GM18498 (cell line): ENCODE measurements around the gene UBE3C.
"Not testable (repeated sequence)": the region's sequence is repeated elsewhere in the genome, so short reads cannot be mapped to it uniquely, and the experiment has no call there.

Source experiments
- ATAC-seq: cut with Tn5 transposase; IDR thresholded peaks from one replicate; pipeline ENCODE4 v1.9.1; 2021; ENCODE audit warnings: mild to moderate bottlenecking, moderate library complexity; ENCODE audit not compliant: unreplicated experiment

The UBE3C gene

DNA sequence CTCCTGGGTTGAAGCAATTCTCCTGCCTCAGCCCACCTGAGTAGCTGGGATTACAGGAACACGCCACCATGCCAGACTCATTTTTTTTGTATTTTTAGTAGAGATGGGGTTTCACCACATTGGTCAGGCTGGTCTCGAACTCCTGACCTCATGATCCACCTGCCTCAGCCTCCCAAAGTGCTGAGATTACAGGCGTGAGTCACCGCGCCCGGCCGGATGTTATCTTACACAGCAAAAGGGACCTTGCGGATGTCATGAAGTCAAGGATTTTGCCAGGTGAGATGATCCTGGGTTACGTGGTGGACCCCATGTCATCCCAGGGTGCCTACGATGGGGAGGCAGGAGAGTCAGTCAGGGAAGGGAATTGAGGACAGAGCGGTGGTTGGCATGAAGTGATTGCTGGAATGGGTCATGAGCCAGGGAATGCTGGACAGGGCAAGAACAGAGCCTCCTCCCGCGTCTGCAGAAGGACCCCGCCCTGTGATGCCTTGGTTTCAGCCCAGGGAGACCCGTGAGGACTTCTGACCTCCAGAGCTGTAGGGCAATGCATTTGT lies 8.7 kb upstream of the UBE3C start:
- ATAC-seq = no peak

DNA sequence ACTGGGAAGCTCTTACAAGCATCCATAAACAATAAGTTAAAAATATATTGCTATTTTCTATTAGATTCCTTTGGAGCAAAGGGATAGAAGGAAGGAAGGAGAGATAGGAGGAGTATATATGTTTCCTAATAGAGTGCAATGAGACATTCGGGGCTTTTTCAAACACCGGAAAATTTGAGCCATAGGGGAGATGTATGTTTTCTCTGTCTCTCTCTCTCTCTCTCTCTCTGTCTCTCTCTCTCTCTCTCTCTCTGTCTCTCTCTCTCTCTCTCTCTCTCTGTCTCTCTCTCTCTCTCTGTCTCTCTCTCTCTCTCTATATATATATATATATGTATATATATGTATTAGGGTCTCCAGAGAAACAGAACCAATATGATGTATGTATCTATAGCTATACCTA lies 7.9 kb upstream of the UBE3C start:
- not testable (repeated sequence) for ATAC-seq

DNA sequence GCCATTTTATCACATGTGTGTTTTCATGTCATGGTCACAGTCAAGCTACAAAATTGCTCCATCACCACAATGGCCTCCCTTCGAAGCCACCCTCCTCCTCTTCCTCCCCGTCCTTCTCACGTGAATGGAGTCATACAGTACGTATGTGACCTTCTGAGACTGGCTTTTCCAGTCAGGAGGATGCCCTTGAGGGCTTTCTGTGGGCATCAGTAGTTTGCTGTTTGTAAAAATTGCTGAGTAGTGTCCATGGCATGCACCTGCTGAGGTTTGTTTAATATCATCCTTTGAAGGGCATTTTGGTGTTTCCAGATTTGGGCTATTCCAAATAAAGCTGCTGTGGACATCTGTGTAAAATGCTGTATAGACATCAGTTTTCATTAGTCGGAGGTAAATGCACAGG lies 5.9 kb upstream of the UBE3C start:
- no peak for ATAC-seq

DNA sequence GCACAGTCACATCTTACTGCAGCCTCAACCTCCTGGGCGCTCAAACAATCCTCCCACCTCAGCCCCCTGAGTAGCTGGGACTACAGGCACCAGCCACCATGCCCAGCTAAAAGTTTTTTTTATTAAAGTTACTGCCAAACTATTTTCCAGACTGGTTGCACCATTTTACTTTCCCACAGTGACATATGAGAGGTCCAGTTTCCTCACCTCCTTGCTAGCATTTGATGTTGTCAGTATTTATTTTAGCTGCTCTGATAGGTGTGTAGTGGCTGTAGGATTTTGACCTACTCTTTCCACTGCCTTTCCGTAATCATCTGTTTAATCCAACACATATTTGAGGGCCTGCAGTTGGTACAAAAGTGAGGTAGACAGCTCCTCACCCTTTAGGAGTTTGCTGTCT lies 5.4 kb upstream of the UBE3C start:
- ATAC-seq = no peak

DNA sequence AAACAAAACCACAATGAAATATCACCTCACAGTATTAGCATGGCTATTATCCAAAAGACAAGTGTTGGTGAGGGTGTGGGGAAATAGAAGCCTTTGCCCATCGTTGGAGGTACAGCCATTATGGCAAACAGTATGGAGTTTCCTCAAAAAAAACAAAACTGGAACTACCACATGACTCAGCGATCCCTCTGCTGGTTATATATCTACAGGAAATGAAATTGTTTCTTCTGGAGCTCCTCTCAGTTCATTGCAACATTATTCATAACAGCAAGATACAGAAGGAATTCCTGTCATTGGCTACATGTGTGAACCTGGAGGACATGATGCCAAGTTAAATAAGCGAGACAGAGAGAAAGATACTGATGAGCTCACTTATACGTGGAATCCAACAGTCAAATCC lies 2.4 kb upstream of the UBE3C start:
- ATAC-seq = no peak

DNA sequence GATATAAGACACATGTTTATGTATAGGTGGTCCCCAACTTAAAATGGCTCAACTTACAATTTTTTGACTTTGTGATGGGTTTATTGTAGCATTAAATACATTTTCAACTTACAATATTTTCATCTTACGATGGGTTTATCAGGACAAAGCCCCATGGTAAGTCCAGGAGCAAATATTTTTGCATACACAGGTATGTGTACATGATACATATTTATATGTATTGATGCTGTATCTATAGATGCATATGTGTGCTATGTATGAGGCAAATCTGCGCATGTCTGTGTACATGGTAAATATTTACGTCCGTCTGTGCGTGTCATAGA lies 664 bp upstream of the UBE3C start:
- ATAC-seq = no peak

DNA sequence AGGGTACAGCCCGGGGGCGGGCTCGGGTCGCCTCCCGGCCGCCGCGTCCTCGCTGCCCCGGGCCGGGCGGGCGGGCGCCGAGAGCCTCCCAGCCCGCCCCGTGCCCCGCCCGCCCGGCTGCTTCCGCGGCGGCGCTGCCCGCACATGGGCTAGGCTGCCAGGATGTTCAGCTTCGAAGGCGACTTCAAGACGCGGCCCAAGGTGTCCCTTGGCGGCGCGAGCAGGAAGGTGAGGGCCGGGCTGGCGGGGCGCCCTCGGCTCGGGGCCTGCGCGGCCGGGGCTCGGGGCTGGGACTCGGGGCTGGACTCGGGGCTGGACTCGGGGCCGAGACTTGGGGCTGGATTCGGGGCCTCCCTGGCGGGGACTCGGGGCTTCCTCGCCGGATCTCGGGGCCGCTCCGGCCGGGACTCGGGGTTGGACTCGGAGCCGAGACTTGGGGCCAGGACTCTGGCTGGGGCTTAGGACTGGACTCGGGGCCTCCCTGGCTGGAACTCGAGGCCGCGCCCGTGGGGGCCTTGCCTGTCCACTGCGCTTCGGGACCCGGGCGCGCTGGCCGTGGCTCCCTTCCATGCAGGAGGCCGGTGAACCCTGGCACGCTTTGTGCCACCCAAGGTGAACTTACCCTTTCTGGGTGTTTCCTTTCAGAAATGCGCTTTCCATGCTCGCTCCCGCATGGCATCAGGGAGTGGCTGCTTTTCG lies 534 bp downstream of the UBE3C start:
- peak; percentile 61 for ATAC-seq

DNA sequence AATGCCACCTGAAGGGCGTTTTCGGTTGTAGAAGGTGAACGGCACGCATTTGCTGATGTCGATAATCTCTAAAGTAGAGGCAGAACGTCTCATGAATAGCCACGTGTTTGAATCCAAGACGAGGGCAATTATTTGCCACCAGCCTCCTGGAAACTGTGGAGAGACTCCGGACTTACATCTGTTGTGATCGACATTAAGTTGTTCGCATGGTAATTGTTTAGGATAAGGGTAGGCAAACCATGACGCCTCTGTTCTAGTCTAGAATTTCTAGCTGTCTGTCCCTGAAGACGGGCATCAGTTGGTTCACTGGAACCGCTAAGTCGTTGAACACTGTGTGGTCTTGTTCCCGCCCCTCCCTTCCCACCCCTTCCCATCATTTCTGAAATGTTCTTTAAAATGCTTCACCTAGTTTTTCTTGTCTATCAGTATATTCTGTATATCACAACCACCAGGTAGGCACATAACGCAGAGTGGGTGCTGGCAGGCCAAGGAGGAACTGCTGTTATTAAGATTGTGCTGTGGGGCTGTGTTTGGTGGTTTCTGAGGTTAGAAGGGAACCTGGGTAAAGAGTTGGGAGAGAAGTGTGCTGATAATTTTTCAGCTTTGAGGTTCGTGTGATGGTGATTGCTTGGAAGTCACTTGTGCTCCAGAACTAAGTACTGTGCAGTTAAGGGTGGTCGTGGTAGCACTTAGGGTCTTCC lies 1.2 kb downstream of the UBE3C start:
- no peak for ATAC-seq

DNA sequence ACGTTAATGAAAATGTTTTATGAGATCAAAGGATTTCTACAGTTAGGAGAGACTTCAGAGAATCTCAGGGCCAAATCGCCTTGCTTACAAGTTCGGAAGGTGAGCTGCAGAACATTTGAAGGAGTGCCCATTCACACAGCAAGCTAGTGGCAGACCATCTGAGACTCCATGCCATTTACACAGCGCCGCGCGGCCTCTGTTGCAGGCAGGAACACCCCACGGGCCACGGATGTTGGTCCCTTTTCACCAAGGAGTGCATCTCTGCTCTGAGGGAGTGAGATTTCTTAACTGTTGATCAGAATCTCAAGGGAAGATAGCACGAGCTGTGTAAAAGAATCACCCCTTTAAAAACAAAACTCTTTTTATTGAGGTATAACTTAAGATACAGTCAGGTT lies 1.8 kb downstream of the UBE3C start:
- no peak for ATAC-seq

DNA sequence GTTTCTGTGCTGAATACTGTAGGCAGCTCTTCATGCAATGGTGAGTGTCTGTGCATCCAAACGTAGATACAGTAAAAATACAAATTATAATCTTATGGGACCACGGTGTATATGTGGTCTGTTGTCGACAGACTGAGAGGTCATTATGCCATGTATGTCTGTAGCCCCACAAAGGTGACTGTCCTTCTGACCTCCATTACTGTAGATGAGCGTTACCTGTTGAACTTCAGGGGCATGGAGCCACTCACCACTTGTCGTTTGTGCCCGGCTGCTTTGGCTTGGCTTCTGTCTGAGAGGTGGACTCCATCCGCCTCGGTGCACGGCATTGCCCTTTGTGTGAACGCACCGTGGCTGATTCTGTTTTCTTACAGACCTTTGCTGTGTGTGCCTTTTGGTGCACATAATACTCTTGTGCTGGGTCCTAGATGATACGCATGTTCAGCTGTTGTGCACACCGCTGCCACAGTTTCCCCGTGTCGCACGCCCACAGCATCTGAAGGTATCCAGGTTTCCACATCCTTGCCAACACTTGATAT lies 2.9 kb downstream of the UBE3C start:
- no peak for ATAC-seq

DNA sequence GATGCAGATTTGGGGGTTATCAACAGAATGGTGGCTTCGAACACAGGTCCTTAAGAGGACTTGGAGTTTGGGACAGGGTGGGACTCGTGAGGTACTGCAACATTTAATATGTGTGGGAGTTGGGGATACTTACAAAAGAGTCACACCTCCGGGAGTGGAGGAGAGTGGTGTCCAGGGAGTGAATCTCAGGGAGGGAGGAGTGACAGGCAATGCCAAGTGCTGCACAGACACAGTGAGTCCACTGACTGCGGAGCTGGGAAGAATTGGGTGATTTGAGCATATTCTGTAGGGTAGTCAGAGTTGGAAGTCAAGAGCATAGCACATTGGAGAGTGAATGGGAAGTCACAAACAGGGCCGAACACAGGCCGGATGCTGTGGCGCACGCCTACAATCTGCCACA lies 5.1 kb downstream of the UBE3C start:
- ATAC-seq = no peak

DNA sequence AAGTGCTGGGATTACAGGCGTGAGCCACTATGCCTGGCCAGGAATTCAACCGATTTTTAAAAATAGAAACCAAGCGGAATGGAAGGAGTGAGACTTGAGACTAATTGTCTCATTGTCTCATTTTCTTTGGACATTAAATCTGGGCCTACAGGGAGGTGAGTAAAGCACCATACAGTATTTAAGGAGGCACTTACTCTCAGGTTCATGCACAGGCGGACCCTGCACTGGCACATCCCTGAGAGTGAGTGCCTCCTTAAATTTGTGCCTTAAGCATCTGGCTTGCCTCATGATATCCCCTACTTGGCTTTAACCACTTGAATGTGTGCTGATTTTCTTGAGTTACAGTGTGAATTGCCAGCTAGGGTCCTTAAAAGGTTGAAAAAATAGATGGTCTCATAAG lies 10.6 kb downstream of the UBE3C start:
- no peak for ATAC-seq

DNA sequence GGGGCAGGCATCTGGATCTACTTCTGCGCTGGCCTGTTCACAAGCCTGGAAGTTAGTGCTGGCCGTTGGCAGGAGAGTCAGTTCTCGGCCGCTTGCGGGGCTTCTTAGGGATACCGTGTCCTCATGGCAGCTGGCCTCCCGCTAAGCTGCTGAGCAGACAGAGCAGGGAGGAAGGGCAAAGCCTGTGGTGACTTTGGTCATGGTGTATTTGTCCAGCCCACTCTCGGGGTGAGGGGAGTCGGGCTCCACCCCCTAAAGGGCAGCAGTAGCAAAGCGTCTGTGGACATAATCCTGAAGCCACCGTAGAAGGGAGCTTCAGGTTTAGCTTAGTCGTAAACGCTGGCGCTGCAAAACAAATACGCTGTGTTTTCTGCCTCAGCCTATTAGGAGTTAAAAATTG lies 12.2 kb downstream of the UBE3C start:
- ATAC-seq = no peak

DNA sequence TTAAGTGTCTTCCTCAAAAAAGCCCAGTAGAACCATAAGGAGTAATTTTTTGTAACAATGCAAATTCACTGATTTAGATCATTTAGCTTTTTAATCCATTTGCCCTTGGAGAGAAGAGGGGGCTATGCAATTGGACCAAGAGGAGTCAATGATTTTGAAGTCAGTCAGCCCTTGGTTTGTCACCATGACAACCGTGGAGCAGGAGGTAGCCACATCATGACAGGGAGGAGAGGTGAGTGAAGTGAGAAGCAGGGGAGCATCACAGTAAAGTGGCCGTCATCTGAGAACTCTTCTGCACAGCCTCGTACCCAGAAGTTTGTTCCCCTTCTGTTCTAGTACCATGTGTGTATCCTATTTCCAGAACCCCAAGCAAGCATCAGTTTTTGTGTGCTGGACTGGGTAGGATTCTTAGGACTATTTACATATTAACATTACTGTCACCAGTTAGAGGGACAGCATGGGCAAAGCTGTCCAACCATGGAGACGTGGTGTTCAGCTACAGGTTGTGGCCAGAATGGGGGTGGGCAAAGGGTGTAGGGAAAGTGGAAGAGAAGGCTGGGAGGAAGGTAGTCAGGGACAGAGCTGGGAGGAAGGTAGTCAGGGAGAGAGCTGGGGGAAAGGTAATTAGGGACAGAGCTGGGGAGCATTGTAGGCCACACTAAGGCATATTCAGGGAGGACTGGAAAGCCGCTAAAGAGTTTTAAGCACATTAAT lies 13.1 kb downstream of the UBE3C start:
- no peak for ATAC-seq

DNA sequence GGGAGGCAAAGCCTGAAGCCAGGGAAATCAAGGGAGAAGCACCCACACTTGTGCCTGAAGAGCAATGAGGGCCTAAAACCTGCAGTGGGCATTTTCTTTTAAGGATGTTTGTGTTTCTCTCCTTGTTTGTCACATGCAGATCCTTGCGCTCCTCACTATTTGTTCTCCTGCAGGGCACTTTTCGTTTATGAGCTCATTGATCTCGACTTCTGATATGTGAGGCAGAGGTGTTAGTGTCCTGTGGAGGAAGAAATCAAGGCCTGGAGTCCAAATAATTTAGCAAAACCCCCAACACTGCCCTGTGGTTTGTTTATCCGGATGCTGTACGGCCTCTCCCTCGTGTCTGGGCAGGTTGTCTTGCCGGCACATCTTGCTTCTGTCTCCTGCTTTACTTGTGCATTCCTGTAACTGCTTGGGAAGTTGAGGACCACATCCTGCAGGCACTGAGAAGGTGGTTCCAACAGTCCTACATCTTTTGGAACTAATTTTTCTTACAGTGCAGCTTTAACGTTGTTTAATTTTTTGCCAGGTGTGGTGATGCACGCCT lies 13.7 kb downstream of the UBE3C start:
- no peak for ATAC-seq

DNA sequence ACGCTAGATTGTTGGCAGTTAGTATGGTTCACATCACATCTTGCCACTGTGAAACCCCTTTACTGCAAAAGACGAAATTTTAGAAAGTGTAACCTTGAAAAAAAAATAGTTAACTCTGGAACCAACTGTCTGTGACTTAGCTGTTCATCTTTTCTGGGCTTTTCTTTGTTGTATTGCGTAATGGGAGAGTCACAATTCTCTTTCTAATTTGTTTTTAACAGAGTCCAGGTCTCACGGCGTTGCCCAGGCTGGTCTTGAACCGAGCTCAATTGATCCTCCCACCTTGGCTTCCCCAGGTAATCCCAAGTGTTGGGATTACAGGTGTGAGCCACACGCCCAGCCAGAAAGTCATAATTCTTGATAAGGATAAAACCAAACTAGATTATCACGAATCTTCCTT lies 14.5 kb downstream of the UBE3C start:
- ATAC-seq = no peak

DNA sequence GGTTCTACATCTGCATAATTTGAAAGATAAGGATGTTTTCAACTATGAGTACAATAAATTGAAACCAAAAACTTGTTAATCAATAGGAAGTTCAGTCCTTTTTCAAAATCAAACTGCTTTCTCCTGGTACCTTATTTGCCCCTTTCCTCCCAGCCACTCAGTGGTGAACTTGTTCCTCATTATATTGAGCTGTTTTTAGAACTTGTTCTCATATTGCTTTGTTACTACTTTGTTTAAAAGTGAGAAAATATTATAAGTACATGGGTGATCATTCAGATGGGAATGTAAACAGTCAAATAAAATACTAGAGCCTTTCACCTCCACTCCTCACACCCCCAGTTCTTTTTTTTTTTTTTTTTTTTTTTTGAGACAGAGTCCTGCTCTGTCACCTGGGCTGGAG lies 17.2 kb downstream of the UBE3C start:
- ATAC-seq = no peak

DNA sequence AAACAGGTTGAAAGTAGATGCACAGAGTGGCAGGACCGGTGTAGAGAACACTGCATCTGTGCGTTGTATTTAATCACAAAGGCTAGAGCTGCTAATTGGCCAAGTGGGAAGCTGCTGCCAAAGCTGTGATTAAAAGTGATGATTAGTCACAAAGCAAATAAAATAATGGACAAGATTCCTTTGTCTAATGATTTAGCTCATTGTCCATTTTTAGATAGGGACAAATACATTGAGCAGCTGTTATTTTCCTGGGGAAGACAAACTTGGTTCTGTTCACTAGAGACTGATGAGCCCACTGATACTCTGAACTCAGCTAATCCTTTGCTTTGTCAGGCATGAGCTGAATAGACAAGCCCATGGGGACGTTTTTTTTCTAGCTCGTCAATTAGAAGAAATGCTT lies 19.7 kb downstream of the UBE3C start:
- ATAC-seq = no peak

DNA sequence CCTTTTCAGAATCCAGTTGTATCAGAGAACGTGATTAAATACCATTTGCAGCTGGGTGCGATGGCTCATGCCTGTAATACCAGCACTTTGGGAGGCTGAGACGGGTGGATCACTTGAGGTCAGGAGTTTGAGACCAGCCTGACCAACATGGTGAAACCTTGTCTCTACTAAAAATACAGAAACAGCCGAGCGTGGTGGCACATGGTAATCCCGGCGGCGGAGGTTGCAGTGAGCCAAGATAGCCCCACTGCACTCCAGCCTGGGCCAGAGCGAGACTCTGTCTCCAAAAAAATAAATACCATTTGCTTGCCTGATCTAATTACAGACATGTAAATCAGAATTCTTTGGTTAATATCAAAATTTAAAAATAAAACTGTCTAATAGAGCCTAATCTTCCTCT lies 20.8 kb downstream of the UBE3C start:
- ATAC-seq = not testable (repeated sequence)

DNA sequence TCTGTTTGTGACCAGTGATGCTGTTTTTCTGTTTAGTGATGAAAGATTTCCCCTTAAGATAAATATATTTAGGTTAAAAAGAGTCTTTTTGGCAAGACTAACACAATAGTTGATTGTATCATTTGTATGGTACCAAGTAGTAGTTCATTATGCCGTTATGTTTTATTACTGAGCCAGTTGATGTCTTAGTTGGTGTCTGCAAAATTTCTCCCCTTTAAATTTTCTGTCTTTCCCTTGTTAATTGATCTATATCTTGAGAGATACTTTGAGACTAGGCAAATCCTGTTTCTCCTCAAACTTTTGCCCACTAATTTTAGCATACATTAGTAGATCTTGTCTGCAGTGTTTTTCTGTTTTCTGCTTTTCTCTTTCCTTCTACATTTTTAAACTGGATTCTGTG lies 21.7 kb downstream of the UBE3C start:
- no peak for ATAC-seq

DNA sequence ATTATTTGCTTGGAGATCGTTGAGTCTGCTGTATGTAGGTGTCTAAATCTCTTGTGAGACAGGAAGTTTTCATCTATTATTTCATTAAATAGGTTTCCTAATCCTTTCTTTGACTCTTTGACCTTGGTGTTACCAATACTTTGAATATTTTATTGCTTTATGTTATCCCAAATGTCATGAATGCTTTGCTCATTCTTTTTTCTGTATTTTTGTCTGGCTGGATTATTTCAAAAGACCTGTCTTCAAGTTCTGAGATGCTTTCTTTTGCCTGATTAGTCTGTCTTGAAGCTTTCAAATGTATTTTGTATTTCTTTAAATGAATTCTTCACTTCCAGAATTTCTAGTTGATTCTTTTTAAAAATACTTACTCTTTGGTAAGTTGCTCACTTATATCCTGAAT lies 27.3 kb downstream of the UBE3C start:
- ATAC-seq = no peak

DNA sequence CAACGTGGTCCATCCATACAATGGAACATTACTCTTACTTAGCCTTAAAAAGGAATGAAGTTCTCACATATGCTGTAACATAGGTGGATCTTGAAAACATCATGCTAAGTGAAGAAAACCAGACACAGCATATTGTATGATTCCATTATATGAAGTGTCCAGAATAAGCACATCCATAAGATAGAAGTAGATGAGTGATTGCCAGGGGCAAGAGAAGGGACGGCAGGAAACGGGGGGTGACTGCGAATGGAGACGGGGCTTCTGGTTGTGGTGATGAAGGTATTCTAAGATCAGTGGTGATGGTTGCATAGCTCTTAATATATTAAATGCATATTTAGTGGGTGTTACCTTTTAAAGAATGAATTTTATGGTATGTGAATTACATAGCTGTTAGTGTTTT lies 29.8 kb downstream of the UBE3C start:
- no peak for ATAC-seq
